ENCODE results near the gene HDAC10.

The HDAC10 gene

DNA sequence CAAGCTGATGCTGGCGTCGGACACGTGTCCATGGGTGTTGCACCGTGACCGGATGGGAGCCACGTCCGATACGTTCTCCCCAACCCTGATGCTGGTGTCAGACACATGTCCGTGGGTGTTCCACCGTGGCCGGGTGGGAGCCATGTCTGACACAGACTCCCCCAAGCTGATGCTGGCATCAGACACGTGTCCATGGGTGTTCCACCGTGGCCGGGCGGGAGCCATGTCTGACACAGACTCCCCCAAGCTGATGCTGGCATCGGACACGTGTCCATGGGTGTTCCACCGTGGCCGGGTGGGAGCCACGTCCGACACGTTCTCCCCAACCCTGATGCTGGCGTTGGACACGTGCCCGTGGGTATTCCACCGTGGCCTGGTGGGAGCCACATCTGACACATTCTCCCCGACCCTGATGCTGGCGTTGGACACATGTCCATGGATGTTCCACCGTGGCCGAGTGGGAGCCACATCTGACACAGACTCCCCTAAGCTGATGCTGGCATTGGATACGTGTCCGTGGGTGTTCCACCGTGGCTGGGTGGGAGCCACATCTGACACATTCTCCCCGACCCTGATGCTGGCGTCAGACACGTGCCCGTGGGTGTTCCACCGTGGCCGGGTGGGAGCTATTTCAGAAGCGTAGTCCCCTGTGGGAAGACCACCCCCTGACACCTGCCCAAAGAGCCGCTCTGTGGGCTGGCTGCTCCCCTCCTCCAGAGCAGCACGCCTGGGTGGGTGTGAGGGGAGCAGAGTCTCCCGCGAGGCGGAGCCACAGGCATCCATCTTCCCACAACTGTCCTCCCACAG is 30.3 kb downstream of the HDAC10 start:
- H3K9me3 ChIP-seq = no peaks in the 10 kb centered on the region
- no peak overlapping the region; the same call in 1 of the 2 replicates for H3K27ac ChIP-seq
- H3K27me3 ChIP-seq = no peaks in the 10 kb centered on the region
- H4K20me1 ChIP-seq = peaks cover 93% of the 10 kb centered on the region
- H3K4me1 ChIP-seq = peaks cover 85% of the 10 kb centered on the region
- peak overlapping the region; percentile 80 for H3K4me2 ChIP-seq
- TF ChIP-seq Cebpa-rat (IDR thresholded peaks at IDR 0.05) = no peak
- H3K9ac ChIP-seq = no peak overlapping the region
- no peak overlapping the region; the same call in 1 of the 2 replicates for H3K4me3 ChIP-seq
- H3K36me3 ChIP-seq = peaks cover 92% of the 10 kb centered on the region

DNA sequence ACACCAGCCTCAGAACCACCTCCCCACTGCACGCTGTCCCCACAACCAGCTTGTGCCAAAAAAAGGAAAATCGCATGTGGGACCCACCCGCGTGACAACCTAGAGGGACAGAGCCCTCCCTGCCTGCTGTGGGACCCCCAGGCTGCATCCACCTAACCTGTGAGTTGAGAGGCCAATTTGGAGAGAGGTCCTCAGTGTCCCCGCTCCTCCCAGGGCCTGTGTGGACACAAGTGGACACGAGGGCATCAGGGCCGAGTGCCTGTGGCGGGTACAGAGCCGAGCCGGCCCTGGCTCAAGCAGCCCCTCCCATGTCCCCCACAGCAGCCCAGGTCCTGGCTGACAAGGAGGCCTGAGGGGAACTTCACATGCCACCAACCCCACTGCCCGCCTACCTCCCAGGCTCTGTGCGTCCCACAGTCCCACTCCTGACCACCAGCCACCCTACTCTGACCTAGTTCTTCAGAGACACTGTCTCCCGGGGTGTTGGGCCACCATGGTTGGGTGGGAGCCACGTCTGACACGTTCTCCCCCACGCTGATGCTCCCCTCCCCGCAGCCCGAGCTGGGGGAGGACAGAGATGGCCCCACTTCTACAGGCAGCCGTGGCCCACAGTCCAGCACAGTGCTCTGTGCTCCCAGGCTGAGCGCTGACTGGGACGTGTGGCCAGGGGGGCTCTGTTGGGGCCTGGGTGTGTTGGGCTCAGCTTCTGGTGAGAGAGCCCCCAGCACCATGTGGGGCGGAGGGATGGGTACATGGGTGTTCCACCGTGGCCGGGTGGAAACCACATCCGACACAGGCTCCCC is 31.1 kb downstream of the HDAC10 start:
- Histone ChIP-seq H3K9me3 (no peaks in the 10 kb centered on the region), H3K9ac (0 out of 2 replicates have a peak overlapping the region, but pooled peaks have one; percentile 12), H4K20me1 (peaks cover 91% of the 10 kb centered on the region), H3K4me1 (peaks cover 78% of the 10 kb centered on the region), H3K4me2 (peak overlapping the region; percentile 80), H3K27ac (peak overlapping the region; percentile 35), H3K36me3 (peaks cover 91% of the 10 kb centered on the region), H3K27me3 (no peaks in the 10 kb centered on the region), H3K4me3 (no peak overlapping the region)
- no peak for TF ChIP-seq Cebpa-rat (IDR thresholded peaks at IDR 0.05)

DNA sequence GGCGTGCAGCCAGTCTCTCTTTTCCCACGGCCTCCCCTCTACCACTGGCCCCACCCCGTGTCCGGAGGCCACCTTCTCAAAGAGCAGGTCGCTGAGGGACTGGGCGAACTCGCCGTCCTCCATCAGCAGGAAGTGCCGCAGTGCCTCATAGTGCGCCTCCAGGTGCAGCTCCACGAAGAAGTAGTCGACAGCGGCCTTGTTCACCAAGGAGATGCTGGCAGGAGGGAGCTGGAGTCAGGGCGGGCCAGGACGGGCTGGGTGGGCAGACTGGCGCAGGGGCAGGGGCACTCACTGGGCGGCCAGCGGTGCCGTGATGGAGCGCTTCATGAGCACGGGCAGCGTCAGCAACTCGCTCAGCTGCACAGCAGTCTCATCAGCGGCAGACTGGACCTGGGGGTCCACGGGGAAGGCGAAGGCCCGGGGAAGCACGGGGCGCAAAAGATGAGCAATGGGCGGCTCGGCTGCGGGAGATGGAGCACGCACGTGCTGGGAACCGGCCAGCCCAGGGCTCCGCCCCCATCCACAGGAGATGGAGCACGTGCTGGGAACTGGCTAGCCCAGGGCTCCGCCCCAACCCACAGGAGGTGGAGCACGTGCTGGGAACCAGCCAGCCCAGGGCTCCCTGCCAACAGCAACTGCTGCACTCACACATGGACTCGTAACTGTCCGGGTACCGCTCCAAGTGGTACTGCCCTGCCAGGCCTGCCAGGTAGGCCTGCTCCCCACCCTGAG is 31.9 kb downstream of the HDAC10 start:
- peaks cover 94% of the 10 kb centered on the region for H4K20me1 ChIP-seq
- H3K9me3 ChIP-seq = no peaks in the 10 kb centered on the region
- no peak for TF ChIP-seq Cebpa-rat (IDR thresholded peaks at IDR 0.05)
- 0 out of 2 replicates have a peak overlapping the region, but pooled peaks have one; percentile 12 for H3K9ac ChIP-seq
- H3K27me3 ChIP-seq = no peaks in the 10 kb centered on the region
- no peak overlapping the region for H3K4me3 ChIP-seq
- peak overlapping the region; percentile 80 for H3K4me2 ChIP-seq
- H3K4me1 ChIP-seq = peaks cover 75% of the 10 kb centered on the region
- H3K36me3 ChIP-seq = peaks cover 93% of the 10 kb centered on the region
- H3K27ac ChIP-seq = peak overlapping the region; percentile 35; the same call in 1 of the 2 replicates

DNA sequence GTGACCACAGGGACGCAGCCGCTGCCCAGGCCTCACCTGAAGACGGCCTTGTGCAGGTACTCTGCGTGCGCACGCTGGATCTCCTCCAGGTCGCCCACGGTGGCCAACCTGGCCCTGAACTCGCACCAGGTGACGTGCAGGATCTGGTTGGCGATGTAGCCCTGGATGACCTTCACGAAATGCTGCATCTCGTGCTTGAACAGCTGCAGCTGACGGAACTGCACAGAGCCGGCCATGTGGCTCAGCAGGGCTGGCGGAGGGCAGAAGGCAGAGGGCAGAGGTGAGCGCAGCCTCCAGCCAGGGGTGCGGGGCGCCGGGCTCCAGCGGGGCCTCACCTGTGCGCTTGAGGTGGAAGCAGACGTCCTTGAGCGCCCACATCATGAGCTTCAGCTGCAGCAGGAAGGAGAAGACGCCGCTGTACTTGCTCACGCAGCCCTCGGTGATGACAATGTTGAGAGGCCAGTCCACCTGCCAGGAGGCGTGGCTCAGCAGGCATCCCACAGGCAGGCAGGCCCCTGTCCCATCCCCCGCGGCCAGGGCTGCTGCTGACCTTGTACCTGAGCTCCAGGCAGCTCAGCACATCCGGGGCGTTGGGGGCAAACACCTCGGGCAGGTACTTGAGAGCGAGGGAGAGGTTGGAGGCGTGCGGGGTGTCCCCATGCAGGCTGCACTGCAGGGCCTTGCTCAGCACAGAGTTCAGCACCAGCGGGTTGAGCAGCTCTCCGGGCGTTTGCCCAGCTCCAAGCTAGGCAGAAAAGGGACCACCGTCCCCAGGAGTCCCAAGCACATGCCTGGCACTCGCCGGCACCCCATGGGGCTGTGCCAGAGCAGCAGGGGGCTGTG is 32.7 kb downstream of the HDAC10 start:
- Histone ChIP-seq H4K20me1 (peaks cover 99% of the 10 kb centered on the region), H3K27ac (no peak overlapping the region), H3K9ac (no peak overlapping the region), H3K36me3 (peaks cover 94% of the 10 kb centered on the region), H3K4me1 (peaks cover 71% of the 10 kb centered on the region), H3K4me2 (peak overlapping the region; percentile 80), H3K27me3 (no peaks in the 10 kb centered on the region), H3K9me3 (no peaks in the 10 kb centered on the region), H3K4me3 (no peak overlapping the region)
- no peak for TF ChIP-seq Cebpa-rat (IDR thresholded peaks at IDR 0.05)

DNA sequence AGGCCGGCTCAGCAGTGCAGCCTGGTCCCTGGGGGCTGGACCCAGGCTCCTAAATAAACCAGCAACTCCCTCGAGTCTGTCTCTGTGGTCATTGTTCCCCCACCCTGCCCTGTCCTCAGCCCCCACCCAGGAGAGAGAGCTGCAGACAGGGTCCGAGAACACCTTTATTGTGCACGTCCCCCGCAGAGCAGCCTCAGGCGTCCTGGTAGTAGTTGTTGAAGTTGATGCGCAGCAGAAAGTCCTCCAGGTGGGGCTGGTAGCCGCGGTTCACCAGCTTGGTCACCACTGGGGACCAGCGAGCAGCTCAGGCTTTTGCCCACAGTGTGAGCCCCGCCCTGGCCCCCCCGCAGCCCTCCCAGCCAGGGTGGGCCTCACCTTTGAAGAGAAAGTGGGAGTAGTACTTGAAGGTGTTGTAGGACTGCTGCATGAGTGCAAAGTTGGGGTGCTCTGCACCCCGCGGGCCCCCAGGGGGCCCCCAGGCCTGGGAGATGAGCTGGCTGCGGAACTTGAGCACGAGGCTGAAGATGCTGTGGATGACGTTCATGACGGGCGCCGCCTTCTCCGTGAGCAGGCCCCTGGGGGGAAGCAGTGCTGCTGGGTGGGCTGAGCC is 33.4 kb downstream of the HDAC10 start:
- H3K27ac ChIP-seq = no peak overlapping the region
- TF ChIP-seq Cebpa-rat (IDR thresholded peaks at IDR 0.05) = no peak
- H3K4me2 ChIP-seq = peak overlapping the region; percentile 80
- peak overlapping the region; percentile 24; the same call in 1 of the 2 replicates for H3K9ac ChIP-seq
- H3K36me3 ChIP-seq = peaks cover 94% of the 10 kb centered on the region
- H4K20me1 ChIP-seq = peaks cover 99% of the 10 kb centered on the region
- no peaks in the 10 kb centered on the region for H3K9me3 ChIP-seq
- no peak overlapping the region for H3K4me3 ChIP-seq
- H3K27me3 ChIP-seq = no peaks in the 10 kb centered on the region
- H3K4me1 ChIP-seq = peaks cover 70% of the 10 kb centered on the region

DNA sequence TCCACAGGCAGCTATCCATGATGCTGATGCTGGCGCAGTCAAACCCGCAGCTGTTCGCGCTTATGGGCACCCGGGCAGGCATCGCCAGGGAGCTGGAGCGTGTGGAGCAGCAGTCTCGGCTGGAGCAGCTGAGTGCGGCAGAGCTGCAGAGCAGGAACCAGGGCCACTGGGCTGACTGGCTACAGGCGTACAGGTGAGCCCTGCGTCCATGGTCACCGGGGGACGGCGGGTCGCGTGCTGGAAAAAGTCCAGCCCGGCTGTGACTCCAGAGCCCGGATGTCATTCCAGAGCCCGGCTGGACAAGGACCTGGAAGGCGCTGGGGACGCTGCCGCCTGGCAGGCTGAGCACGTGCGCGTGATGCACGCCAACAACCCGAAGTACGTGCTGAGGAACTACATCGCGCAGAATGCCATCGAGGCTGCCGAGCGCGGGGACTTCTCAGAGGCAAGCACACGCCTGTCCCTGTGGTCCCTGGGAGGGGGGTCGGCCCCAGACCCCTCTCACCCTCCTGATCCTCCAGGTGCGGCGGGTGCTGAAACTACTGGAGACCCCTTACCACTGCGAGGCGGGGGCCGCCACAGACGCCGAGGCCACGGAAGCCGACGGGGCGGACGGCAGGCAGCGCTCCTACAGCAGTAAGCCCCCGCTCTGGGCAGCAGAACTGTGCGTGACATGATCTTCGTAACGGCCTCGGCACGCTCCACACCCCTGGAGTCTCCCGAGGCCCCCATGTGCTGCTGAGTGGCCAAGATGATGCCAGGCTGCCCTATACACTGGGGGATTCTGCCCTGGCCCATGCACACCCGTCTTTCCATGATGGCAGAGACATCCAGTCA is 34.2 kb downstream of the HDAC10 start:
- Histone ChIP-seq H3K36me3 (peaks cover 94% of the 10 kb centered on the region), H3K9me3 (no peaks in the 10 kb centered on the region), H3K4me1 (peaks cover 62% of the 10 kb centered on the region), H3K9ac (peak overlapping the region; percentile 24; the same call in 1 of the 2 replicates), H4K20me1 (peaks cover 99% of the 10 kb centered on the region), H3K27me3 (no peaks in the 10 kb centered on the region), H3K4me3 (no peak overlapping the region), H3K4me2 (peak overlapping the region; percentile 80), H3K27ac (no peak overlapping the region)
- TF ChIP-seq Cebpa-rat (IDR thresholded peaks at IDR 0.05) = no peak

DNA sequence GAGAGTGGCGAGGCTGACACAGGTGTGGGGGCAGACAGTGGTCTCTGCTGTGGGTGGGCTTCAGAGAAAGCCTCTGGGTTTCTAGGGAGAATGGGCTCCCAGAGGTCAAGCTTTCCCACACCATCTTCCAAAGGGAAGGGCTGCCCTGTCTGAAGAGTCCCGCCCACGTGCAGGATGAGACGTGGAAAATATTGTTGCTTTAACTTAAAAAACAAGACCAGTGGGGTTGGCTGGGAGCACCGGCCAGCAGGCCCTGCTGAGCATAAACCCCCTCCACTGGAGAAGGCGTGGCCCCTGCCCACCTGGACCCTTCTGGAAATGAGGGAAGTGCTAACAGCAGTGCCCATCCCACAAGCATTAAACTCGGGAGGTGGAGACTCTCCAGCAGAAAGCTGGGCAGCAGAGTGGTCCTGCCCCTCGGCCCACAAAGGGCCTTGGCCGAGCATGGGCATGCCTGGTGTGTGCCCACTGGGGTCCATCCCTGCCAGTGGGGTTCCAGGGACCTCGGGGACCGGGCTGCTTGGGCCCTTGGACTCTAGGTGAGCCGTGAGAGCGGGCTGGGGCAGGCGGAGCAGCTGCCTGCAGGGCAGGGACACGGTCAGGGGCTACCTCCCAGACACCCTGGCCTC is 34.9 kb downstream of the HDAC10 start:
- Histone ChIP-seq H3K9ac (no peak overlapping the region), H3K36me3 (peaks cover 94% of the 10 kb centered on the region), H3K27ac (no peak overlapping the region), H3K9me3 (no peaks in the 10 kb centered on the region), H4K20me1 (peaks cover 99% of the 10 kb centered on the region), H3K27me3 (no peaks in the 10 kb centered on the region), H3K4me3 (no peak overlapping the region), H3K4me2 (peak overlapping the region; percentile 80; the same call in 1 of the 2 replicates), H3K4me1 (peaks cover 55% of the 10 kb centered on the region)
- no peak for TF ChIP-seq Cebpa-rat (IDR thresholded peaks at IDR 0.05)

Measured in BLaER1 (cell line).